CD4-positive, CD25-positive, alpha-beta regulatory T cell (primary cell): Measurements from ENCODE around the gene CALB2. TPM values are rescaled to one million over a fixed set of nuclear protein-coding genes. Genes with fewer than 3 reads are reported as not detected.
A peak's percentile ranks its signal among the peaks of the same experiment; 100 is the strongest.

ENCODE experiments used
- ATAC-seq, 2 donors: fragments of 150-1000 bp; cut with Tn5 transposase; one replicate each; pipeline ENCODE4 v1.10.0; 2021; ENCODE audit warnings: low read depth in 2 of 2, moderate number of reproducible peaks in 2 of 2, moderate library complexity in 1 of 2
- DNase-seq, 3 donors: peaks; one replicate each; pipeline versions ENCODE4 v3.0.0 to v3.0.0-alpha.2; 2012 to 2022; ENCODE audit warnings: mixed read lengths in 1 of 3
- H3K27ac ChIP-seq: one replicate; pipeline ENCODE4 v1.7.0; 2013; ENCODE audit warnings: mild to moderate bottlenecking, low read length; ENCODE audit not compliant: insufficient read depth, poor library complexity, severe bottlenecking
- H3K27me3 ChIP-seq: one replicate; pipeline ENCODE4 v1.7.0; 2013; ENCODE audit warnings: low read length; ENCODE audit not compliant: control insufficient read depth, insufficient read depth
- H3K36me3 ChIP-seq: one replicate; pipeline ENCODE4 v1.7.0; 2013; ENCODE audit warnings: mild to moderate bottlenecking, low read length, moderate library complexity; ENCODE audit not compliant: control insufficient read depth, insufficient read depth
- H3K4me1 ChIP-seq: 2 replicates; pipeline ENCODE4 v1.7.0; 2013; ENCODE audit warnings: mild to moderate bottlenecking, low read length; ENCODE audit not compliant: insufficient read depth, control insufficient read depth, poor library complexity, severe bottlenecking
- H3K4me3 ChIP-seq: one replicate; pipeline ENCODE4 v1.7.0; 2013; ENCODE audit warnings: low read depth, mild to moderate bottlenecking, low read length, moderate library complexity
- H3K9me3 ChIP-seq, 2 experiments: 1 replicate in 1 of 2; 2 replicates in 1 of 2; pipeline ENCODE4 v1.7.0; 2013; ENCODE audit warnings: low read length in 2 of 2, mild to moderate bottlenecking in 1 of 2, moderate library complexity in 1 of 2; ENCODE audit not compliant: control insufficient read depth in 2 of 2
- H3K27ac Mint-ChIP-seq, 3 donors: one replicate each; pipeline ENCODE4 v1.8.0; 2020 to 2022; ENCODE audit warnings: mild to moderate bottlenecking in 3 of 3, mixed read lengths in 3 of 3, moderate library complexity in 2 of 3
- H3K27me3 Mint-ChIP-seq: one replicate; pipeline ENCODE4 v1.8.0; 2022; ENCODE audit warnings: mild to moderate bottlenecking, mixed read lengths
- H3K36me3 Mint-ChIP-seq: one replicate; pipeline ENCODE4 v1.8.0; 2020; ENCODE audit warnings: mixed read lengths
- H3K4me1 Mint-ChIP-seq, 4 donors: one replicate each; pipeline ENCODE4 v1.8.0; 2020 to 2022; ENCODE audit warnings: mixed read lengths in 4 of 4, mild to moderate bottlenecking in 1 of 4
- H3K4me3 Mint-ChIP-seq, 4 donors: one replicate each; pipeline ENCODE4 v1.8.0; 2020 to 2022; ENCODE audit warnings: mild to moderate bottlenecking in 4 of 4, mixed read lengths in 4 of 4, moderate library complexity in 3 of 4
- H3K9me3 Mint-ChIP-seq, 7 donors: one replicate each; pipeline ENCODE4 v1.8.0; 2020 to 2022; ENCODE audit warnings: mixed read lengths in 7 of 7, mild to moderate bottlenecking in 3 of 7, moderate library complexity in 2 of 7
- polyA plus RNA-seq, 4 donors: library from polyadenylated mRNA; unstranded; fragments of 300-500 nt; fragmentation: Illumina TruSeq; gene quantifications; one replicate each; pipeline ENCODE4 v1.2.3, GENCODE V29; 2021
- total RNA-seq: library from RNA; stranded (reverse); gene quantifications from one replicate; pipeline ENCODE4 v1.2.3, GENCODE V29; 2022

The CALB2 gene
- total and polyA plus RNA-seq, 5 donors from 2014 or later: not detected

DNA sequence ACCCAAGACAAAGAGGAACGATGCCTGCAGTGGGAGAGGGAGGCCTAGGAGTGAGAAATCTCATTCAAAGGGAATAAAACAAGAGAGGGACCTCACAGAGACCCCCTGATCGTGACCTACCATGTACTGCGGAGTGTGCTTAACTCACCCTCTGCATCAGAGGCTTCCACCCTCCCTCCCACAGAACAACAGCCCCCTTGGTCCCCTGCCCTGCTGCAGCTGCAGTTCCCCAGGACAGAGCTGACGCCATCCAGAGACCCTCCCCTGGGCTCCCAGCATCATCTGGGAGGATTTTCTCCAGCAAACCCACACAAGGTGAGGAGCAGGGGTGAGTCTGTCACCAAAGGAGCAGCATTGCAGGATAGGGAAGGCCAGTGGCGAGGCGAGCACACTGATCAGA, 43.5 kb downstream of the CALB2 start:
- H3K27ac ChIP-seq: no peak overlapping the region
- Mint-ChIP-seq H3K36me3 (no peaks in the 10 kb centered on the region), H3K27me3 (peaks cover 6% of the 10 kb centered on the region), H3K4me1 (peaks cover 0 to 4% (median 3%) of the 10 kb centered on the region in 4 donors), H3K27ac (no peak overlapping the region), H3K9me3 (peaks cover 0 to 10% (median 0%) of the 10 kb centered on the region in 7 donors), H3K4me3 (no peak overlapping the region)
- H3K36me3 ChIP-seq: no peaks in the 10 kb centered on the region
- ATAC-seq (no peak), DNase-seq (no peak)
- no peaks in the 10 kb centered on the region for H3K4me1 ChIP-seq
- H3K27me3 ChIP-seq: no peaks in the 10 kb centered on the region
- no peak overlapping the region for H3K4me3 ChIP-seq
- H3K9me3 ChIP-seq: no peaks in the 10 kb centered on the region

GRCh38 chr16:71402674-71403073, 44.2 kb downstream of the CALB2 start:
- peaks cover 6% of the 10 kb centered on the region for H3K27me3 Mint-ChIP-seq
- H3K4me1 Mint-ChIP-seq: peaks cover 0 to 9% (median 5%) of the 10 kb centered on the region in 4 donors
- Histone ChIP-seq H3K27me3 (no peaks in the 10 kb centered on the region), H3K4me3 (no peak overlapping the region), H3K27ac (no peak overlapping the region), H3K4me1 (peaks cover 1% of the 10 kb centered on the region), H3K36me3 (no peaks in the 10 kb centered on the region), H3K9me3 (no peaks in the 10 kb centered on the region)
- no peak overlapping the region for H3K4me3 Mint-ChIP-seq
- DNase-seq: no peak
- H3K27ac Mint-ChIP-seq: no peak overlapping the region
- no peak for ATAC-seq
- peaks cover 0 to 10% (median 0%) of the 10 kb centered on the region in 7 donors for H3K9me3 Mint-ChIP-seq
- H3K36me3 Mint-ChIP-seq: no peaks in the 10 kb centered on the region

GRCh38 chr16:71404364-71404763, 45.8 kb downstream of the CALB2 start:
- Mint-ChIP-seq H3K27ac (no peak overlapping the region), H3K27me3 (peaks cover 6% of the 10 kb centered on the region), H3K36me3 (no peaks in the 10 kb centered on the region), H3K4me1 (peaks cover 0 to 15% (median 8%) of the 10 kb centered on the region in 4 donors), H3K9me3 (peaks cover 0 to 10% (median 0%) of the 10 kb centered on the region in 7 donors), H3K4me3 (no peak overlapping the region)
- ATAC-seq (no peak), DNase-seq (no peak)
- Histone ChIP-seq H3K9me3 (no peaks in the 10 kb centered on the region), H3K4me1 (peaks cover 4% of the 10 kb centered on the region), H3K4me3 (no peak overlapping the region), H3K27ac (no peak overlapping the region), H3K27me3 (peaks cover 2% of the 10 kb centered on the region), H3K36me3 (no peaks in the 10 kb centered on the region)

- no peak for DNase-seq
- Mint-ChIP-seq H3K4me1 (peaks cover 0 to 15% (median 7%) of the 10 kb centered on the region in 4 donors), H3K9me3 (peaks cover 0 to 8% (median 0%) of the 10 kb centered on the region in 7 donors), H3K27ac (no peak overlapping the region), H3K4me3 (no peak overlapping the region), H3K36me3 (no peaks in the 10 kb centered on the region), H3K27me3 (no peaks in the 10 kb centered on the region)
- Histone ChIP-seq H3K4me1 (peaks cover 4% of the 10 kb centered on the region), H3K27me3 (peaks cover 2% of the 10 kb centered on the region), H3K36me3 (no peaks in the 10 kb centered on the region), H3K4me3 (no peak overlapping the region), H3K27ac (no peak overlapping the region), H3K9me3 (no peaks in the 10 kb centered on the region)
- no peak for ATAC-seq
Measured at GRCh38 chr16:71406316-71406715, 47.8 kb downstream of the CALB2 start.

DNA sequence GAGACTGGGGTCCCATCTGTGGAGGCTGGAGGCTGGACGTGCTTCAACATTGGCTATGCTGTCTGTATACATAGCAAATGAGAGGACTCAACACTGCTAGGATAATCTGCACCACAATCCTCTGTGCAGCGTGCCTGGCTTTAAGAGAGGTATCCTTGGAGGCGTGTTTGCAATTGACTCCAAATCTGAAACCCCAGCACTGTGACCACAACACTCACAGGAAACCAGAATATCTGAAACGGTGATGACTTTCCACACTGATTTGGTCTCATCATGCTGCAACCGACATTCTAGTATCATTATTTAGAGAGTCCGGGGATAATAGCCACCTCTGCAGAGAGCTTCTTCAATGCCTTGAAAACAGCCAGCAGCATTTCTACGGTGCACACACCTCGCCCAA, 48.2 kb downstream of the CALB2 start:
- Mint-ChIP-seq H3K36me3 (no peaks in the 10 kb centered on the region), H3K9me3 (peaks cover 0 to 8% (median 0%) of the 10 kb centered on the region in 7 donors), H3K4me3 (no peak overlapping the region), H3K27me3 (no peaks in the 10 kb centered on the region), H3K27ac (no peak overlapping the region), H3K4me1 (peaks cover 0 to 15% (median 7%) of the 10 kb centered on the region in 4 donors)
- Histone ChIP-seq H3K9me3 (no peaks in the 10 kb centered on the region), H3K4me1 (peaks cover 4% of the 10 kb centered on the region), H3K4me3 (no peak overlapping the region), H3K36me3 (no peaks in the 10 kb centered on the region), H3K27me3 (peaks cover 2% of the 10 kb centered on the region), H3K27ac (no peak overlapping the region)
- ATAC-seq (no peak), DNase-seq (no peak)

GRCh38 chr16:71407731-71408130, 49.2 kb downstream of the CALB2 start:
- H3K4me1 ChIP-seq: peaks cover 4% of the 10 kb centered on the region
- no peaks in the 10 kb centered on the region for H3K36me3 Mint-ChIP-seq
- no peaks in the 10 kb centered on the region for H3K9me3 ChIP-seq
- no peak overlapping the region for H3K27ac ChIP-seq
- no peaks in the 10 kb centered on the region for H3K36me3 ChIP-seq
- ATAC-seq: no peak
- H3K4me1 Mint-ChIP-seq: peaks cover 0 to 15% (median 8%) of the 10 kb centered on the region in 4 donors
- DNase-seq: no peak
- no peak overlapping the region for H3K4me3 ChIP-seq
- H3K4me3 Mint-ChIP-seq: no peak overlapping the region
- peaks cover 0 to 8% (median 0%) of the 10 kb centered on the region in 7 donors for H3K9me3 Mint-ChIP-seq
- peaks cover 8% of the 10 kb centered on the region for H3K27me3 Mint-ChIP-seq
- peaks cover 2% of the 10 kb centered on the region for H3K27me3 ChIP-seq
- H3K27ac Mint-ChIP-seq: no peak overlapping the region

- no peak for ATAC-seq
- no peak for DNase-seq
- H3K9me3 Mint-ChIP-seq: peaks cover 0 to 8% (median 0%) of the 10 kb centered on the region in 7 donors
- Histone ChIP-seq H3K27me3 (peaks cover 2% of the 10 kb centered on the region), H3K4me1 (peaks cover 4% of the 10 kb centered on the region), H3K4me3 (no peak overlapping the region), H3K27ac (no peak overlapping the region), H3K36me3 (no peaks in the 10 kb centered on the region), H3K9me3 (no peaks in the 10 kb centered on the region)
- peaks cover 0 to 15% (median 9%) of the 10 kb centered on the region in 4 donors for H3K4me1 Mint-ChIP-seq
- H3K27me3 Mint-ChIP-seq: peaks cover 12% of the 10 kb centered on the region
- no peaks in the 10 kb centered on the region for H3K36me3 Mint-ChIP-seq
- no peak overlapping the region for H3K27ac Mint-ChIP-seq
- peak overlapping the region in 1 of 4 donors; percentile 23 for H3K4me3 Mint-ChIP-seq
Measured at GRCh38 chr16:71408536-71408935, 50.0 kb downstream of the CALB2 start.

DNA sequence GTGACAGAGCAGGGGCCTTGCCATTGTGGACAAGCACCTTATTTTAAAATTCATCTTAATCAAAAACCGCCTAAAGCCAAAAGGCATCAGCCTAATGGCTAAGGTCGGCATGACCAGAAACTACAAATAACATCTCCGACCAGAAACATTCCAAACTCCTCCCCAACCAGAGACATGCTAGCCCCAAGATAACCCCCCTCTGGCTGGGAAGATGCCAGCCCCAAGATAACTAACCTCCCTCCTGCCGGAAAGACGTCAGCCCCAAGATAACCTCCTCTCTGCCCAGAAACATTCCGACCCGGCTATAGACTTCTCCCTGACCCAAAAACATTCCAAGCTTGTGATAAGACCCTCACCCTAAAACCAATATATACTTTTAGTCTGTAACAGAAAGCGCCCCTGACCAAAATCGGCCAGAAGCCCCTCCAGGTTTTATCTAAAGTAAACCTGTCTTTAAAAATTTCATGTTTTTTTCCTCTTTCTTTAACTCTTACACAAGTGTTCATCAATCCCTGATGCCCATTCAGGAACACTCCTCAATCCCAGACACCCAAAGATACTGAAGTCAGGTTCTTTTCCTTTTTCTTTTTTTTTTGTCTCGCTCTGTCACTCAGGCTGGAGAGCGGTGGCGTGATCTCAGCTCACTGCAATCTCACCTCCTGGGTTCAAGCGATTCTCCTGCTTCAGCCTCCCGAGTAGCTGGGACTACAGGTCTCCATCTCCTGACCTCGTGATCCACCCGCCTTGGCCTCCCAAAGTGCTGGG, 50.7 kb downstream of the CALB2 start:
- no peak for ATAC-seq
- DNase-seq: no peak
- Mint-ChIP-seq H3K36me3 (no peaks in the 10 kb centered on the region), H3K4me3 (no peak overlapping the region), H3K27ac (no peak overlapping the region), H3K27me3 (peaks cover 12% of the 10 kb centered on the region), H3K9me3 (peaks cover 0 to 7% (median 0%) of the 10 kb centered on the region in 7 donors), H3K4me1 (peaks cover 0 to 15% (median 9%) of the 10 kb centered on the region in 4 donors)
- no peak overlapping the region for H3K4me3 ChIP-seq
- H3K27me3 ChIP-seq: peaks cover 2% of the 10 kb centered on the region
- H3K9me3 ChIP-seq: no peaks in the 10 kb centered on the region
- peaks cover 4% of the 10 kb centered on the region for H3K4me1 ChIP-seq
- H3K36me3 ChIP-seq: no peaks in the 10 kb centered on the region
- H3K27ac ChIP-seq: no peak overlapping the region
